IMR-90 (cell line): ENCODE data around the gene DDX27. TPM values are rescaled to one million over a fixed set of nuclear protein-coding genes. Genes with fewer than 3 reads are reported as not detected.

Source experiments
- ATAC-seq: fragments of 200-7000 bp; cut with Tn5 transposase; 2 replicates; pipeline ENCODE4 v1.9.1; 2020; ENCODE audit warnings: low read depth, mild to moderate bottlenecking, moderate library complexity
- BruUV-seq: library from RNA; stranded (reverse); fragments of 400-500 nt; replicated peaks from 2 replicates; lab custom pipeline; 2021; lab: Mats Ljungman, UMichigan
- CTCF ChIA-PET: fragments of 300-600 bp; formaldehyde crosslinking; extraction: SDS; loops from one replicate; lab custom pipeline; 2021; ENCODE audit warnings: antibody characterized with exemption; lab: Yijun Ruan, JAX
- POLR2A ChIA-PET: fragments of 300-600 bp; sonication (Branson Sonifier 250); formaldehyde crosslinking; loops from one replicate; lab custom pipeline; 2022; ENCODE audit warnings: antibody characterized with exemption; ENCODE audit not compliant: unreplicated experiment; lab: Charles Lee
- DNase-seq: peaks from one replicate; pipeline ENCODE4 v3.0.0; 2013
- H2AFZ ChIP-seq: replicated peaks from 2 replicates; pipeline ENCODE3; 2013; ENCODE audit warnings: low read length, mild to moderate bottlenecking; ENCODE audit not compliant: poor library complexity
- H2AK5ac ChIP-seq: 2 replicates; pipeline ENCODE4 v1.6.1; 2013; ENCODE audit warnings: low read depth, low read length, inconsistent platforms
- H2AK9ac ChIP-seq: replicated peaks from 2 replicates; pipeline ENCODE3; 2013; ENCODE audit warnings: mild to moderate bottlenecking, low read depth, low read length, moderate library complexity; ENCODE audit not compliant: poor library complexity
- H2BK120ac ChIP-seq: 2 replicates; pipeline ENCODE4 v1.6.1; 2013; ENCODE audit warnings: low read depth, low read length, inconsistent platforms
- H2BK15ac ChIP-seq: 3 replicates; pipeline ENCODE4 v1.6.1; 2013; ENCODE audit warnings: low read depth, low read length, inconsistent platforms
- H2BK20ac ChIP-seq: 2 replicates; pipeline ENCODE4 v1.6.1; 2013; ENCODE audit warnings: low read depth, mild to moderate bottlenecking, inconsistent platforms, low read length, moderate library complexity
- H2BK5ac ChIP-seq: 2 replicates; pipeline ENCODE4 v1.6.1; 2013; ENCODE audit warnings: mild to moderate bottlenecking, low read depth, low read length, inconsistent platforms; ENCODE audit not compliant: poor library complexity, severe bottlenecking
- H3K14ac ChIP-seq: replicated peaks from 2 replicates; pipeline ENCODE4 v1.6.1; 2013; ENCODE audit warnings: low read depth, low read length, inconsistent platforms
- H3K18ac ChIP-seq: 2 replicates; pipeline ENCODE4 v1.6.1; 2013; ENCODE audit warnings: low read depth, low read length, control low read depth
- H3K23ac ChIP-seq: 2 replicates; pipeline ENCODE4 v1.6.1; 2013; ENCODE audit warnings: low read depth, low read length, inconsistent platforms
- H3K27ac ChIP-seq: 2 replicates; pipeline ENCODE4 v1.5.1; 2013; ENCODE audit warnings: mild to moderate bottlenecking, control low read depth, low read length; ENCODE audit not compliant: insufficient read depth
- H3K27me3 ChIP-seq: 2 replicates; pipeline ENCODE4 v1.6.1; 2013; ENCODE audit warnings: low read length; ENCODE audit not compliant: control insufficient read depth, insufficient read depth
- H3K36me3 ChIP-seq: 2 replicates; pipeline ENCODE4 v1.6.1; 2013; ENCODE audit warnings: low read length, mixed read lengths; ENCODE audit not compliant: control insufficient read depth, insufficient read depth
- H3K4ac ChIP-seq: 2 replicates; pipeline ENCODE4 v1.6.1; 2013; ENCODE audit warnings: low read depth, low read length, inconsistent platforms
- H3K4me1 ChIP-seq: 2 replicates; pipeline ENCODE4 v1.6.1; 2013; ENCODE audit warnings: low read length, mixed read lengths; ENCODE audit not compliant: control insufficient read depth, insufficient read depth
- H3K4me2 ChIP-seq: 2 replicates; pipeline ENCODE4 v1.6.1; 2013; ENCODE audit warnings: low read depth, mild to moderate bottlenecking, control low read depth, low read length, moderate library complexity
- H3K4me3 ChIP-seq: 2 replicates; pipeline ENCODE4 v1.5.1; 2013; ENCODE audit warnings: low read depth, mild to moderate bottlenecking, control low read depth, low read length, moderate library complexity; ENCODE audit not compliant: insufficient read depth
- H3K56ac ChIP-seq: 2 replicates; pipeline ENCODE4 v1.6.1; 2013; ENCODE audit warnings: low read length, inconsistent platforms; ENCODE audit not compliant: insufficient read depth; ENCODE audit errors: extremely low read depth
- H3K79me1 ChIP-seq, 2 experiments: 2 replicates each; pipeline ENCODE4 v1.6.1; 2013; ENCODE audit warnings: low read length in 2 of 2, inconsistent platforms in 1 of 2, low read depth in 1 of 2
- H3K9ac ChIP-seq: 2 replicates; pipeline ENCODE4 v1.6.1; 2013; ENCODE audit warnings: low read depth, low read length, control low read depth
- H3K9me1 ChIP-seq: 2 replicates; pipeline ENCODE4 v1.6.1; 2013; ENCODE audit warnings: low read length, inconsistent platforms; ENCODE audit not compliant: insufficient read depth
- H3K9me3 ChIP-seq: 2 replicates; pipeline ENCODE4 v1.6.1; 2013; ENCODE audit warnings: low read length; ENCODE audit not compliant: control insufficient read depth, insufficient read depth
- H4K20me1 ChIP-seq: 2 replicates; pipeline ENCODE4 v1.6.1; 2013; ENCODE audit warnings: low read length, inconsistent platforms; ENCODE audit not compliant: insufficient read depth
- H4K5ac ChIP-seq: 2 replicates; pipeline ENCODE4 v1.6.1; 2013; ENCODE audit warnings: mild to moderate bottlenecking, low read depth, low read length, control low read depth
- H4K8ac ChIP-seq, 2 experiments: 2 replicates each; pipeline ENCODE4 v1.6.1; 2013; ENCODE audit warnings: low read depth in 2 of 2, low read length in 2 of 2, control low read depth in 1 of 2, inconsistent platforms in 1 of 2
- H4K91ac ChIP-seq: 2 replicates; pipeline ENCODE4 v1.6.1; 2013; ENCODE audit warnings: low read depth, low read length, inconsistent platforms; ENCODE audit not compliant: insufficient read depth
- BHLHE40 ChIP-seq: fragments of 150-350 bp; IDR thresholded peaks from 2 replicates; pipeline ENCODE4 v1.6.1; 2016; ENCODE audit warnings: mild to moderate bottlenecking, low read depth, low read length
- MAFK ChIP-seq: IDR thresholded peaks from 2 replicates; pipeline ENCODE4 v1.6.1; 2012; ENCODE audit warnings: low read depth, low read length, improper control_type of control experiment
- MXI1 ChIP-seq: IDR thresholded peaks from 2 replicates; pipeline ENCODE4 v1.6.1; 2012; ENCODE audit warnings: low read depth, mild to moderate bottlenecking, low read length, moderate library complexity, borderline replicate concordance
- POLR2A ChIP-seq: IDR thresholded peaks from 2 replicates; pipeline ENCODE4 v1.6.1; 2012; ENCODE audit warnings: mild to moderate bottlenecking, low read depth, low read length
- SMC3 ChIP-seq: fragments of 150-350 bp; IDR thresholded peaks from 2 replicates; pipeline ENCODE4 v1.6.1; 2016; ENCODE audit warnings: low read depth, mild to moderate bottlenecking, antibody characterized with exemption, low read length, moderate library complexity
- WGBS, 2 experiments: methylation state at CpG; one replicate each; pipeline versions ENCODE4 v1.1.5 to v1.1.7; 2013; ENCODE audit warnings: missing lambda C conversion rate in 2 of 2; ENCODE audit not compliant: insufficient read length in 1 of 2; ENCODE audit errors: extremely low coverage in 2 of 2; 5-methylcytosine and 5-hydroxymethylcytosine counted together
- dilution Hi-C: fragments of 300-500 bp; cut with HindIII; formaldehyde crosslinking; loops from one replicate; pipeline ENCODE4 v1.14.3; 2018; ENCODE audit warnings: low sequenced_read_pairs; ENCODE audit not compliant: unreplicated experiment
- in situ Hi-C: fragments of 300-500 bp; cut with MboI; formaldehyde crosslinking; loops from 3 replicates; pipeline ENCODE4 v1.14.3; 2019; ENCODE audit warnings: low sequenced_read_pairs, inconsistent platforms, mixed read lengths
- intact Hi-C: fragments of 100-400 bp; cut with micrococcal nuclease; formaldehyde crosslinking; loops from 2 replicates; pipeline ENCODE4 v1.10.0; 2022
- polyA plus RNA-seq, 3 experiments: library from polyadenylated mRNA; depleted of rRNA; stranded (reverse); fragments of >200 nt; gene quantifications; 2 replicates each; pipeline ENCODE4 v1.2.3, GENCODE V29; 2012; ENCODE audit warnings: low replicate concordance in 1 of 3
- total RNA-seq: library from RNA; depleted of rRNA; stranded (reverse); fragments of >200 nt; gene quantifications from 2 replicates; pipeline ENCODE4 v1.2.3, GENCODE V29; 2012
- TF ChIP-seq, protein P1 (sequence below): fragments of 150-350 bp; IDR thresholded peaks from 2 replicates; pipeline ENCODE4 v1.6.1; 2017; ENCODE audit warnings: mild to moderate bottlenecking, antibody characterized with exemption, low read length, low read depth

The DDX27 gene
- total and polyA plus RNA-seq, 2 of the 4 experiments (the other 2 are of a cell fraction), result 33.2 to 36.7 TPM

- dilution Hi-C loops, result no loop called here
- Histone ChIP-seq H2AFZ (no peak overlapping the region), H3K79me1 (peaks cover 12 to 40% of the 10 kb centered on the region in 2 experiments), H3K27ac (no peak overlapping the region), H2BK5ac (no peak overlapping the region), H3K27me3 (no peaks in the 10 kb centered on the region), H3K36me3 (peaks cover 38% of the 10 kb centered on the region), H3K23ac (no peak overlapping the region), H3K9me3 (peaks cover 2% of the 10 kb centered on the region), H3K4me1 (peaks cover 6% of the 10 kb centered on the region), H3K9ac (no peak overlapping the region), H2BK20ac (no peak overlapping the region), H2AK9ac (no peak overlapping the region), H4K5ac (no peak overlapping the region), H2BK120ac (no peak overlapping the region), H4K91ac (no peak overlapping the region), H3K9me1 (peaks cover 14% of the 10 kb centered on the region), H3K56ac (no peak overlapping the region), H2AK5ac (no peak overlapping the region), H4K8ac (no peak overlapping the region), H2BK15ac (no peak overlapping the region), H4K20me1 (peaks cover 53% of the 10 kb centered on the region), H3K4me2 (no peak overlapping the region), H3K4ac (no peak overlapping the region), H3K4me3 (no peak overlapping the region), H3K18ac (no peak overlapping the region), H3K14ac (no peak overlapping the region)
- no peak for DNase-seq
- no TSS peak for BruUV-seq
- ChIA-PET POLR2A (no interaction called here), CTCF (no interaction called here)
- intact Hi-C loops, result no loop called here
- TF ChIP-seq MAFK (no peak), POLR2A (no peak), BHLHE40 (no peak), SMC3 (no peak), MXI1 (no peak)
- TF ChIP-seq, protein P1, sequence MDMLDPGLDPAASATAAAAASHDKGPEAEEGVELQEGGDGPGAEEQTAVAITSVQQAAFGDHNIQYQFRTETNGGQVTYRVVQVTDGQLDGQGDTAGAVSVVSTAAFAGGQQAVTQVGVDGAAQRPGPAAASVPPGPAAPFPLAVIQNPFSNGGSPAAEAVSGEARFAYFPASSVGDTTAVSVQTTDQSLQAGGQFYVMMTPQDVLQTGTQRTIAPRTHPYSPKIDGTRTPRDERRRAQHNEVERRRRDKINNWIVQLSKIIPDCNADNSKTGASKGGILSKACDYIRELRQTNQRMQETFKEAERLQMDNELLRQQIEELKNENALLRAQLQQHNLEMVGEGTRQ, result no peak
- in situ Hi-C loops, result no loop called here
- ATAC-seq, result no peak
- 0% methylated on average over 1 of the region's 3 CpGs; no CpG with 5 or more reads in 1 of the 2 experiments for WGBS, 2 experiments
These were observed 72.8 kb downstream of the DDX27 start for GRCh38 chr20:49292010-49292409.
